ENCODE results near the gene ZNF521.

ZNF521 gene

DNA sequence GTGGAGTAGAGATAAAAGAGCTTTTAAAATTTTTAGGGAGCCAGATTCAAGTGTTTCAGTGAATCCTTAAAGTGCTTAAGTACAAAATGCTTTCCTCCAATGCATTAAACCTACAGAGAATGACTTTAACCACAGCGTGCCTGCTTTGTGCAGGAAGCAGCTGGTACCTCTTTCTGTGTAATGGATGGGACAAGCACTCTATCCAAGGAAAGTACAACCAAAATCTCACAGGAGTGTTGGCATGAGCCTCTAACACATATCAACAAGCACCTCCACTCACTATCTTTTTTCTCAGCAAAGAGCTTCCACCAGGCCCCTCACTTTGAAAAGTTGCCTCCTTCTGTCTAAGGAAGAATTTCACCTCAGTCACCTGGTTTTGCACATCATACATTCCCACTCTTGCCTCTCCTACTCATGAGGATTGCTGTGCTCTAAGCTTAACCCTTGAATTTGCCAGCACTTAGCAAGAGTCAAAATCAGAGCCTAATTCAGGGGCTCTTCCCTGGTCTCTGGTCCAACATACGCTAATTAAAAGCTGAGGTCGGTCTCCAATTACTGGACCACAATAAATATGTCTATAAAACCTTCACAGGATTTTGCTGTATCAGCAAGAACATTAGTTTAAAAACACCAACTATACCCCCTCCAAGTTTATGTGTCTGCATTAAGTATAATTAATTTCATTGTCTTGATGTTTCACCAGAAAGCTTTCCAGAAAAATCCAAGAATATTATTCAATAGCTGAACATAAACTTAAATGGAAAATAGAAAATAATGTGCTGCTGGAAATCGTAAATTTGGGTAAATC, 68.9 kb downstream of the ZNF521 start:
- no peak overlapping the region for H3K4me3 ChIP-seq (ENCODE audit: low read depth, low read length)
- TF ChIP-seq, protein P1, sequence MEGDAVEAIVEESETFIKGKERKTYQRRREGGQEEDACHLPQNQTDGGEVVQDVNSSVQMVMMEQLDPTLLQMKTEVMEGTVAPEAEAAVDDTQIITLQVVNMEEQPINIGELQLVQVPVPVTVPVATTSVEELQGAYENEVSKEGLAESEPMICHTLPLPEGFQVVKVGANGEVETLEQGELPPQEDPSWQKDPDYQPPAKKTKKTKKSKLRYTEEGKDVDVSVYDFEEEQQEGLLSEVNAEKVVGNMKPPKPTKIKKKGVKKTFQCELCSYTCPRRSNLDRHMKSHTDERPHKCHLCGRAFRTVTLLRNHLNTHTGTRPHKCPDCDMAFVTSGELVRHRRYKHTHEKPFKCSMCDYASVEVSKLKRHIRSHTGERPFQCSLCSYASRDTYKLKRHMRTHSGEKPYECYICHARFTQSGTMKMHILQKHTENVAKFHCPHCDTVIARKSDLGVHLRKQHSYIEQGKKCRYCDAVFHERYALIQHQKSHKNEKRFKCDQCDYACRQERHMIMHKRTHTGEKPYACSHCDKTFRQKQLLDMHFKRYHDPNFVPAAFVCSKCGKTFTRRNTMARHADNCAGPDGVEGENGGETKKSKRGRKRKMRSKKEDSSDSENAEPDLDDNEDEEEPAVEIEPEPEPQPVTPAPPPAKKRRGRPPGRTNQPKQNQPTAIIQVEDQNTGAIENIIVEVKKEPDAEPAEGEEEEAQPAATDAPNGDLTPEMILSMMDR (IDR thresholded peaks at IDR 0.05; ENCODE audit: low read depth, low read length): no peak

DNA sequence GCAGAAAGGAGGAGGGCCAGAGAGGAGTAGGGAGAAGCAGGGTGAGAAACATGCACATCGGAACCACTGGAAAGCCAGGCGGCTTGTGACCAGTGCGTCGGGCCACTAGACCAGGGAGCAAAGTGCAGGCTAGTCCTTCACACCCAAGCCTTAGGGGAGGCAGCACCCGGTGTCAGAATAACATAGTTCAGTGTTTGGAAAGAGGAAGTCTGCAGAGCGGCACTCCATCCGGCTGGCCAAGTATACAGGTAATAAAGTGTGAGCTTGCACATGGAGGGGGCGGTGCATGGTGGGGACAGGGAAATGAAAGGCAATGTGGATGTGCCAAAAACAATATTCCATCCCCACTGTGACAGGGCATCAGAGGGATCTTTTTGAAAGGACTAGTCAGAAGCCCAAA, 69.7 kb downstream of the ZNF521 start:
- H3K4me3 ChIP-seq (ENCODE audit: low read depth, low read length): no peak overlapping the region
- TF ChIP-seq, protein P1 (IDR thresholded peaks at IDR 0.05; ENCODE audit: low read depth, low read length): no peak

DNA sequence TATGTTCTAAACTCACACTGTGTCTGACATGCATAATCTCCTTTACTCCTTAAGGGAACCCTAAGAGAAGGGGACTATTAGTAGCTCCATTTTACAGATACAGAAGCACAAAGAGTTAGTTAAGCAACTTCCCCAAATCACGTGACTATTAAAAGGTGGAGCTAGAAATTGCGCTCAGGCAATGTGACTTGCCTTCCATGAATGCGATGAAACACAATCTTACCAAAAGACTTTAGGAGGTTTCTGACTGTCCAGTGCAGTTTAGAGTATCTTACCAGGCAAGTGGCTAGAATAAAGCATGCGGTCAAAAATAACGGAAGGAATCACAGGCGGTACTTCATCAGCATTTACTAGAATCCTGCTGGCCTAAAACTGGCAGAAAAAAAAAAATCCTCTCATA, 70.4 kb downstream of the ZNF521 start:
- no peak overlapping the region for H3K4me3 ChIP-seq (ENCODE audit: low read depth, low read length)
- TF ChIP-seq, protein P1 (IDR thresholded peaks at IDR 0.05; ENCODE audit: low read depth, low read length): no peak

DNA sequence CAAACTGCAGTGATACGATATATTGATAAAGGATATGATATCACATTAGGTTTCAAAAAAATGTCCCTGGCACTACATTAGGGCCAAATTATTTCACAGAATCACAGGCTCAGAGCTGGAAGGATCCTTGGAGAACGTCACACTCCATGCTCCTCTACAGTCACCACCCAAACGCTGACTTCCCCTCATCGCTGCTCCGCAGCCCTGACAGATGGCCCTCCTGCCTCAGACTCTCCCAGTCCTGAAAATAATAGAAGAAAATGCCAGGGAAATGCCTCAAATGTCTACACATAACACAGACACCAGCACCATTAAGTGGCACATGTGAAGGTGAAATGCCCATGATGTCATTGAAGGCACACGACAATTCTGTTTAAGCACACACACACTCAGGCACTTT, 72.0 kb downstream of the ZNF521 start:
- TF ChIP-seq, protein P1 (IDR thresholded peaks at IDR 0.05; ENCODE audit: low read depth, low read length): no peak
- no peak overlapping the region for H3K4me3 ChIP-seq (ENCODE audit: low read depth, low read length)

DNA sequence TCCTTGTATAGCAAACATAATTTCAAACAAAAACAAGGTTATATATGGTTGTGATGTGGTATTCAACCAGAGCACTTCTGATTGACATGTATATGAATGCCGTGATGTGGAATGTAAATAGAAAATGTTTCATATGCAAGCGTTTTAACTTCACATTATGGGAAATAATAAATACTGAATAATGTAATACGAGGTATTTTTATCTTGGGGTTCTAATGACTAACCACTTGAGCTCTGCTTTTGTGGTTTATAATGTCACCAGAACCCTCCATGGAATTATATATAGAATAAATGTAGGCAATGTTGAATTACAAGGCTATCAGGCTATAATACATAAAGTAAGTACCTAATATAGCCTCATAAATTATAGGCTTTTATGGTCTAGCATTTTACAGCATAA, 72.4 kb downstream of the ZNF521 start:
- TF ChIP-seq, protein P1 (IDR thresholded peaks at IDR 0.05; ENCODE audit: low read depth, low read length): no peak
- no peak overlapping the region for H3K4me3 ChIP-seq (ENCODE audit: low read depth, low read length)

DNA sequence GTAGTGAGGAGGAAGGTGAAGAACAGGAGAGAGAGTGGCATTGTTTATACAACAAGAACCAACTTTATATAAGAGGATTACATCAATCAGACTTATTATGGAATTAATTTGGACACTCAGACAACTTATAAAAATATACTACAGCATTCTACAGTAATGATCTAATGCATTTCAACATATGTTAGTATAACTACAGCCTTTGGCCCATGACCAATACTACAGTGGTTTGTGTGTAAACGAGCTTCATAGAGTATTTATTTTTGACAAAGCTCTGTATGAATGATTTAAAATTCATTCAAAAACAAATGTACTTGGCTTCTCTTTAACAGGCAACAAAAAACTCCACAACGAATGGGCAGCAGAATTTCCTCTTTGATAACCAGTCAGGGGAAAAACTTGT, 72.8 kb downstream of the ZNF521 start:
- TF ChIP-seq, protein P1 (IDR thresholded peaks at IDR 0.05; ENCODE audit: low read depth, low read length): no peak
- H3K4me3 ChIP-seq (ENCODE audit: low read depth, low read length): no peak overlapping the region

DNA sequence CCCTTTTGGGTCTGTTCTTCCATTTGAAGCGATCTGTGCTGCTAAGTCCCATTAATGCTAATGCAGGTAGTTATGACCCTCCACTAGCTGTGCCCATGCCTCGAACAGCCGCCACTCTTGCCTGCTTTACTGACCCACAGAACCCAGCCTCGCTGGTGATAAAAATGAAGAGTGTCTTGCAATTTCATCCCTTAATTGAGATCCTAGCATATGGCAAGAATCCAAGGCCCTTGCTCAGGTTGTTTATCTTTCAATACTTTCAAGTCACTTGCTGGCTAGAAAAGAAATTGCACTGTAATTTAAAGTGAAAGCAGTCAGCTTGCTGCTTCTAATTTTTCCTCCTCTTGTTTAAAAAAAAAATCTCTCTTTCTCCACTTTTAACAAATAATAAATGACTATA, 73.6 kb downstream of the ZNF521 start:
- TF ChIP-seq, protein P1 (IDR thresholded peaks at IDR 0.05; ENCODE audit: low read depth, low read length): no peak
- H3K4me3 ChIP-seq (ENCODE audit: low read depth, low read length): no peak overlapping the region
